ENCODE data around the gene ZNF362.

ZNF362 gene

DNA sequence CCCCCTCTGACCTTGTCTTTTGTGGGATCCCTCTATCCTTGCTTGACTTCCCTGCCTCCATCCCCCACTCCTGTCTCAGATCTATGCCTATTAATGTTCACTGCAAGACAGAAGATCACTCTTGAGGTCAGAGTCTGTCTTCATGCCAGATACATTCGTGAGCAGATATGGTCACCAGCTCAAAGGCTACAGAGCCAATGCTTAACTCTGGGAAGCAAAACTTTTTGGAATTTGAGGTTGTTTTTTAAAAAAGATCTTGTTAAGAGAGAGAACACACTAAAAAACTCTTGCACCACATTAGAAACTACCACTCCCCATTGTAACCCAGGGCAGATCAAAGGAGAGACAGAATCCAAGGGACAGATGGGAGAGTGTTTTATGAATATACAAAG, 81.8 kb downstream of the ZNF362 start:
- TF ChIP-seq, protein P1, sequence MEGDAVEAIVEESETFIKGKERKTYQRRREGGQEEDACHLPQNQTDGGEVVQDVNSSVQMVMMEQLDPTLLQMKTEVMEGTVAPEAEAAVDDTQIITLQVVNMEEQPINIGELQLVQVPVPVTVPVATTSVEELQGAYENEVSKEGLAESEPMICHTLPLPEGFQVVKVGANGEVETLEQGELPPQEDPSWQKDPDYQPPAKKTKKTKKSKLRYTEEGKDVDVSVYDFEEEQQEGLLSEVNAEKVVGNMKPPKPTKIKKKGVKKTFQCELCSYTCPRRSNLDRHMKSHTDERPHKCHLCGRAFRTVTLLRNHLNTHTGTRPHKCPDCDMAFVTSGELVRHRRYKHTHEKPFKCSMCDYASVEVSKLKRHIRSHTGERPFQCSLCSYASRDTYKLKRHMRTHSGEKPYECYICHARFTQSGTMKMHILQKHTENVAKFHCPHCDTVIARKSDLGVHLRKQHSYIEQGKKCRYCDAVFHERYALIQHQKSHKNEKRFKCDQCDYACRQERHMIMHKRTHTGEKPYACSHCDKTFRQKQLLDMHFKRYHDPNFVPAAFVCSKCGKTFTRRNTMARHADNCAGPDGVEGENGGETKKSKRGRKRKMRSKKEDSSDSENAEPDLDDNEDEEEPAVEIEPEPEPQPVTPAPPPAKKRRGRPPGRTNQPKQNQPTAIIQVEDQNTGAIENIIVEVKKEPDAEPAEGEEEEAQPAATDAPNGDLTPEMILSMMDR (conservative IDR thresholded peaks at IDR 0.05; ENCODE audit: low read depth, low read length): no peak
- Histone ChIP-seq H3K9ac (no peak overlapping the region), H3K4me1 (ENCODE audit: low read depth, poor library complexity, severe bottlenecking) (peaks cover 24% of the 10 kb centered on the region), H2AFZ (ENCODE audit: low read depth) (no peak overlapping the region), H3K79me2 (ENCODE audit: insufficient read depth, low read depth) (no peaks in the 10 kb centered on the region), H3K4me2 (no peak overlapping the region), H3K4me3 (IDR thresholded peaks at IDR 0.05; ENCODE audit: insufficient read depth, low read depth, low read length) (no peak overlapping the region), H3K27me3 (ENCODE audit: insufficient read depth, low read depth) (no peaks in the 10 kb centered on the region), H3K36me3 (ENCODE audit: insufficient read depth) (no peaks in the 10 kb centered on the region), H3K27ac (no peak overlapping the region), H4K20me1 (ENCODE audit: insufficient read depth) (no peaks in the 10 kb centered on the region)

DNA sequence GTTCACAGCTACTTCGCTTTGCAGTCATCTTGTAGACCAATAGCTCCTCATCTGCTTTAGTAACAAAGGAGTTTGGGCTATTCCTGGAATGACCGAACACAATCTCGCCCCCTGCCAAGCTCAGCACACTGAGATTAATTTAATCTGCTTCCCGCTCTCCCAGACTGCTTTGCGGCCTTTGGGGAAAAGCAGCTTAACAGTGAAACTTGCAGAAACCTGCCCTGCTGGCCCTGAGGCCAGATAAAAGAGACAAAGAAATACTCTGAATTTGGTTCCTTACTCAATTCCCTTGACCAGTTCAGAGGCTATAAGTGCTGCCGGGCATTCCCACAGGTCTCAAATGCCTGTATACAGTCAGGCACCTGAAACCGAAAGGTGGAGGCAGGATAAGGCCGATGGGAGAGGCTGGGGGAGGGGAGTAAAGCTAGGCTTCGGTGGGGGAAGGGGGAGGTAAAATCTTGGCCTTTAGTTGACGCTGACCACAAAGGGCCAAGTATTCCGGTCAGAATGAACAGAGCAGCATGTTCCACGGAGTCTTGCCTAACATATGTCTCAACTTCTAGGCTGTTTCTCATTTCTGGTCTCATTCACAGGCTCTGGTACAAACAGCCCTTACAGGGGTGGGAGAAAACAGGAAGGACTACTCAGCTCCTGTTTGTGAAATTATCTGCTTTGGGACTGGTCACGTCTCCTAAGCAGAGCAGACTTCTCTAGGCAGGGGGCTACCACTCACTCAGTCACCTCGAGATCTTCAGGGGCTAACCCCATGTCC, 82.3 kb downstream of the ZNF362 start:
- no peaks in the 10 kb centered on the region for H3K79me2 ChIP-seq (ENCODE audit: insufficient read depth, low read depth)
- no peaks in the 10 kb centered on the region for H4K20me1 ChIP-seq (ENCODE audit: insufficient read depth)
- no peak overlapping the region for H3K27ac ChIP-seq
- no peaks in the 10 kb centered on the region for H3K27me3 ChIP-seq (ENCODE audit: insufficient read depth, low read depth)
- no peak overlapping the region for H2AFZ ChIP-seq (ENCODE audit: low read depth)
- no peak overlapping the region for H3K4me3 ChIP-seq (IDR thresholded peaks at IDR 0.05; ENCODE audit: insufficient read depth, low read depth, low read length)
- H3K36me3 ChIP-seq (ENCODE audit: insufficient read depth): no peaks in the 10 kb centered on the region
- TF ChIP-seq, protein P1 (conservative IDR thresholded peaks at IDR 0.05; ENCODE audit: low read depth, low read length): no peak
- H3K4me2 ChIP-seq: no peak overlapping the region
- peaks cover 30% of the 10 kb centered on the region for H3K4me1 ChIP-seq (ENCODE audit: low read depth, poor library complexity, severe bottlenecking)
- H3K9ac ChIP-seq: no peak overlapping the region

DNA sequence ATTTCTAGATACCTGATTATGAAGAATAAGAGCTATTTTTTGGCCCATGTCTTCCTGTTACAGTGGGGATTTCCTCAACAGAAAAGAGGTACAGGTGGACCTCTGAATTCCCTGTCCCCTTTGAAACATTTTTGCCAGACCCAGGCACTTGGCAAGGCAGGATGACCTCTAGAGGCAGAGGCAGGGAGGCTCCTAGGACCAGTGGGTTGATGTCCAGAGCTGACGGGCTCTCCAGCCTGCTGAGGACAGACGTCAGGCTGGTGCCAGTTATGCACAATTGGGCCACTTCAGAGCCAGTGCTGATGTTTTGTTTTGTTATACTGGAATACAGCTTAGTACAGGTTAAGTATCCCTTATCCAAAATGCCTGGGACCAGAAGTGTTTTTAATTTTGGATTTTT, 83.1 kb downstream of the ZNF362 start:
- H3K36me3 ChIP-seq (ENCODE audit: insufficient read depth): no peaks in the 10 kb centered on the region
- H3K4me1 ChIP-seq (ENCODE audit: low read depth, poor library complexity, severe bottlenecking): peaks cover 37% of the 10 kb centered on the region
- H3K4me3 ChIP-seq (IDR thresholded peaks at IDR 0.05; ENCODE audit: insufficient read depth, low read depth, low read length): no peak overlapping the region
- no peak overlapping the region for H3K27ac ChIP-seq
- TF ChIP-seq, protein P1 (conservative IDR thresholded peaks at IDR 0.05; ENCODE audit: low read depth, low read length): no peak
- H3K27me3 ChIP-seq (ENCODE audit: insufficient read depth, low read depth): no peaks in the 10 kb centered on the region
- H2AFZ ChIP-seq (ENCODE audit: low read depth): no peak overlapping the region
- no peak overlapping the region for H3K9ac ChIP-seq
- H4K20me1 ChIP-seq (ENCODE audit: insufficient read depth): no peaks in the 10 kb centered on the region
- no peaks in the 10 kb centered on the region for H3K79me2 ChIP-seq (ENCODE audit: insufficient read depth, low read depth)
- H3K4me2 ChIP-seq: no peak overlapping the region

DNA sequence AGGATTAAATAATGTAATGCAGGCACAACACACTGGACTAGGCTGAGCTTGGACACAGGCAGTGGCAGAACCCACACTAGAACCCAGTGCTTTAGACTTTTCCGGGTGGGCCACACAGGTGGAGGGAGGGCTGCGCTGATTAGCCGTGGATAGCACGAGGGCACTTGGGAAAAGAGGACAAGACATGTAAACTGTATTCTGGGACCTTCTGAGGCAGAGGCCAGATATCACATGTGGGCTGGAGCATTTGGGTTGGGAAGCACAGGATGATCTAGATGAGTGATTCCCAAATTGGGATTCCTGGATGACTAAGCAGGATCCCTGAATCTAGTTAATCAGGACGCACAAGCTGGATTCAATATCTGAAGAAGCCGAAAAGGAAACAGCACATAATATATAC, 84.9 kb downstream of the ZNF362 start:
- no peaks in the 10 kb centered on the region for H3K27me3 ChIP-seq (ENCODE audit: insufficient read depth, low read depth)
- peaks cover 6% of the 10 kb centered on the region; the same call in 1 of the 2 replicates for H3K79me2 ChIP-seq (ENCODE audit: insufficient read depth, low read depth)
- H4K20me1 ChIP-seq (ENCODE audit: insufficient read depth): no peaks in the 10 kb centered on the region
- no peaks in the 10 kb centered on the region for H3K36me3 ChIP-seq (ENCODE audit: insufficient read depth)
- no peak overlapping the region for H3K4me2 ChIP-seq
- peaks cover 54% of the 10 kb centered on the region for H3K4me1 ChIP-seq (ENCODE audit: low read depth, poor library complexity, severe bottlenecking)
- H3K4me3 ChIP-seq (IDR thresholded peaks at IDR 0.05; ENCODE audit: insufficient read depth, low read depth, low read length): no peak overlapping the region
- H2AFZ ChIP-seq (ENCODE audit: low read depth): no peak overlapping the region
- no peak overlapping the region for H3K9ac ChIP-seq
- TF ChIP-seq, protein P1 (conservative IDR thresholded peaks at IDR 0.05; ENCODE audit: low read depth, low read length): no peak
- H3K27ac ChIP-seq: no peak overlapping the region

All from KMS-11 (cell line).